ENCODE measurements around the gene CDHR2.

Gene CDHR2, protein sequence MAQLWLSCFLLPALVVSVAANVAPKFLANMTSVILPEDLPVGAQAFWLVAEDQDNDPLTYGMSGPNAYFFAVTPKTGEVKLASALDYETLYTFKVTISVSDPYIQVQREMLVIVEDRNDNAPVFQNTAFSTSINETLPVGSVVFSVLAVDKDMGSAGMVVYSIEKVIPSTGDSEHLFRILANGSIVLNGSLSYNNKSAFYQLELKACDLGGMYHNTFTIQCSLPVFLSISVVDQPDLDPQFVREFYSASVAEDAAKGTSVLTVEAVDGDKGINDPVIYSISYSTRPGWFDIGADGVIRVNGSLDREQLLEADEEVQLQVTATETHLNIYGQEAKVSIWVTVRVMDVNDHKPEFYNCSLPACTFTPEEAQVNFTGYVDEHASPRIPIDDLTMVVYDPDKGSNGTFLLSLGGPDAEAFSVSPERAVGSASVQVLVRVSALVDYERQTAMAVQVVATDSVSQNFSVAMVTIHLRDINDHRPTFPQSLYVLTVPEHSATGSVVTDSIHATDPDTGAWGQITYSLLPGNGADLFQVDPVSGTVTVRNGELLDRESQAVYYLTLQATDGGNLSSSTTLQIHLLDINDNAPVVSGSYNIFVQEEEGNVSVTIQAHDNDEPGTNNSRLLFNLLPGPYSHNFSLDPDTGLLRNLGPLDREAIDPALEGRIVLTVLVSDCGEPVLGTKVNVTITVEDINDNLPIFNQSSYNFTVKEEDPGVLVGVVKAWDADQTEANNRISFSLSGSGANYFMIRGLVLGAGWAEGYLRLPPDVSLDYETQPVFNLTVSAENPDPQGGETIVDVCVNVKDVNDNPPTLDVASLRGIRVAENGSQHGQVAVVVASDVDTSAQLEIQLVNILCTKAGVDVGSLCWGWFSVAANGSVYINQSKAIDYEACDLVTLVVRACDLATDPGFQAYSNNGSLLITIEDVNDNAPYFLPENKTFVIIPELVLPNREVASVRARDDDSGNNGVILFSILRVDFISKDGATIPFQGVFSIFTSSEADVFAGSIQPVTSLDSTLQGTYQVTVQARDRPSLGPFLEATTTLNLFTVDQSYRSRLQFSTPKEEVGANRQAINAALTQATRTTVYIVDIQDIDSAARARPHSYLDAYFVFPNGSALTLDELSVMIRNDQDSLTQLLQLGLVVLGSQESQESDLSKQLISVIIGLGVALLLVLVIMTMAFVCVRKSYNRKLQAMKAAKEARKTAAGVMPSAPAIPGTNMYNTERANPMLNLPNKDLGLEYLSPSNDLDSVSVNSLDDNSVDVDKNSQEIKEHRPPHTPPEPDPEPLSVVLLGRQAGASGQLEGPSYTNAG (N-terminal part only)

DNA sequence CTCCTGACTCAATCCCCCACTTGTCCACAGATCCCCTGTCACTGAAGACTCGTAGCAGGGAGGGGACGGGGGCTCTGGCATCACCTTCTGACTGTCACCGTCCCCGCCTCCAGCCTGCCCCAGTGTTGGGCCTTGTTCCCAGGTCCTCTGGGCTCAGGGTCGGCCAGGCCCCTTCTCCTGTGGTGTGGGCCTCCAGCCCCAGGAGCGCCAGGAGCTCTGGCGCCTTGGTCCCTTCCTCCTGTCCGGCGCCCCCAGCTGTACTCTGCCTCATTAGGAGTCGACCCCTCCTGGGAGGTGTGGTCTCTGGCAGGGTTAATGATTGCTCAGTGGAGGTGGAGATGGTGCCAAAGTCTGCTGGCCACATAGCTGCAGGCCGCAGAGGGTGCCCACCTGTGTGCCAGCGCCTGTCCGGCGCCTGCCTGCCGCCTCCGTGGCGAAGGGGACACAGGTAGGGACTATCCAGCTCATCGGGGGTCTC, at the start of gene CDHR2:
Gene CDHR2 (plus strand): TSS at position 376 of the 478 bp plus-strand sequence. CDS start 16,011 bp downstream, outside the sequence.
- H3K27ac ChIP-seq, result no peak within 1 kb of the TSS
- TF ChIP-seq, protein P1, sequence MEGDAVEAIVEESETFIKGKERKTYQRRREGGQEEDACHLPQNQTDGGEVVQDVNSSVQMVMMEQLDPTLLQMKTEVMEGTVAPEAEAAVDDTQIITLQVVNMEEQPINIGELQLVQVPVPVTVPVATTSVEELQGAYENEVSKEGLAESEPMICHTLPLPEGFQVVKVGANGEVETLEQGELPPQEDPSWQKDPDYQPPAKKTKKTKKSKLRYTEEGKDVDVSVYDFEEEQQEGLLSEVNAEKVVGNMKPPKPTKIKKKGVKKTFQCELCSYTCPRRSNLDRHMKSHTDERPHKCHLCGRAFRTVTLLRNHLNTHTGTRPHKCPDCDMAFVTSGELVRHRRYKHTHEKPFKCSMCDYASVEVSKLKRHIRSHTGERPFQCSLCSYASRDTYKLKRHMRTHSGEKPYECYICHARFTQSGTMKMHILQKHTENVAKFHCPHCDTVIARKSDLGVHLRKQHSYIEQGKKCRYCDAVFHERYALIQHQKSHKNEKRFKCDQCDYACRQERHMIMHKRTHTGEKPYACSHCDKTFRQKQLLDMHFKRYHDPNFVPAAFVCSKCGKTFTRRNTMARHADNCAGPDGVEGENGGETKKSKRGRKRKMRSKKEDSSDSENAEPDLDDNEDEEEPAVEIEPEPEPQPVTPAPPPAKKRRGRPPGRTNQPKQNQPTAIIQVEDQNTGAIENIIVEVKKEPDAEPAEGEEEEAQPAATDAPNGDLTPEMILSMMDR (IDR thresholded peaks at IDR 0.05), result no peak
- TF ChIP-seq ZFX (IDR thresholded peaks at IDR 0.05; ENCODE audit: borderline replicate concordance), result no peak

DNA sequence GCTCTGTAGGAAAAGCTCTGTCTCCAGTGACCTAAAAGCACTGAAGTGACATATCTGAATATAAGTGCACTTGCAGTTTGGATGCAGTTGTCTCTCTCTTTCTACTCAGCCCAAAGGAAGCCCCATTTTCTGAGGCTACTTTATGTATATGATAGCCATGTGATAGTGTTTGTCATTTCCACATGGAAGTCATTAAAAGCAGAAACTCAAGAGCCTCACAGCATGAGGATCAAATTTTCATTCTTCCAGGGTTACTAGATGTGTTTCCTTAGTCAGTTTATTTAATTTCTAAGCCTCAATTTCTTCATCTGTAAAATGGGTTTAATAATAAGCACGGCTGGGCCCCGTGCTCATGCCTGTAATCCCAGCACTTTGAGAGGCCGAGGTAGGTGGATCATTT, 48.6 kb upstream of the CDHR2 start:
- no peak overlapping the region for H3K27ac ChIP-seq

DNA sequence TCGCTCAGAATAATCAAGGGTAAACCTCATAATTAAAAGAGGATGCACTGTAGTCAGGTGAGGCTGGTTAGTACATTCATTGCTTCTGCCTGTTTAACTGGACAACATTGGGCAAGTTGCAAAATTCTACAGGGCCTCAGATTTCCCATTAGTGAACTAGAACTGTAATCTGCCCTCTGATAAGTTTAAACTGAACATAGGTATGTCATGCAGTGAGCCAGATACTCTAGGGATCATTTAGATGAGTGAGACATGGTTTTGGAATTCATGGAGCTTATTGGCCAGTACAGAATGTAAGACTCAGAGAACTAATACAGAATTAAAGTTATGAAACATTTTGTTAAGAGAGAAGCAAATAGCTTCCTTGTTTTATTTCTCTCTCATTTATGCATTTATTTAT, 47.8 kb upstream of the CDHR2 start:
- no peak overlapping the region for H3K27ac ChIP-seq
- TF ChIP-seq, protein P1 (IDR thresholded peaks at IDR 0.05), result no peak
- TF ChIP-seq ZFX (IDR thresholded peaks at IDR 0.05; ENCODE audit: borderline replicate concordance), result no peak

More for the DNA sequence above, 48.6 kb upstream of the CDHR2 start:
- no peak for TF ChIP-seq ZFX (IDR thresholded peaks at IDR 0.05; ENCODE audit: borderline replicate concordance)
- TF ChIP-seq, protein P1 (IDR thresholded peaks at IDR 0.05), result no peak

DNA sequence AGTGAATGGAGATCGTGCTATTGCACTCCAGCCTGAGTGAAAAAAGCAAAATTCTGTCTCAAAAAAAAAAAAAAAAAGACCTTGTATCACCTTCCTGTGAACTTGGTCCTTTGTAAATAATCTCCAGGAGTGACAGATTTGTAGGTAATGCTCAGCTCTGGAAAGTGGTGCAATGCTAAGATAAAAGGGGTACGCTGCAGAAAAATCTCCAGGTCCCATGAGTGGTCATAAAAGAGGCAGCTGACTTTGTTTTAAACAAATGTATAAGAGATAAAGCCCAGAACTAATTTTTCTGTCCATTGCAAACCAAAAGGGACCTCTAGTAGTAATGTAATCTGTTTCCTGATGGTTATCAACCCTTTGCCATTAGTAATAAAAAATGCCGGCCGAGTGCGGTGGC, 45.6 kb upstream of the CDHR2 start:
- TF ChIP-seq ZFX (IDR thresholded peaks at IDR 0.05; ENCODE audit: borderline replicate concordance), result no peak
- TF ChIP-seq, protein P1 (IDR thresholded peaks at IDR 0.05), result no peak
- H3K27ac ChIP-seq, result no peak overlapping the region

GRCh38 chr5:176507911-176508310, 41.2 kb upstream of the CDHR2 start:
- H3K27ac ChIP-seq, result no peak overlapping the region
- no peak for TF ChIP-seq ZFX (IDR thresholded peaks at IDR 0.05; ENCODE audit: borderline replicate concordance)
- TF ChIP-seq, protein P1 (IDR thresholded peaks at IDR 0.05), result no peak

DNA sequence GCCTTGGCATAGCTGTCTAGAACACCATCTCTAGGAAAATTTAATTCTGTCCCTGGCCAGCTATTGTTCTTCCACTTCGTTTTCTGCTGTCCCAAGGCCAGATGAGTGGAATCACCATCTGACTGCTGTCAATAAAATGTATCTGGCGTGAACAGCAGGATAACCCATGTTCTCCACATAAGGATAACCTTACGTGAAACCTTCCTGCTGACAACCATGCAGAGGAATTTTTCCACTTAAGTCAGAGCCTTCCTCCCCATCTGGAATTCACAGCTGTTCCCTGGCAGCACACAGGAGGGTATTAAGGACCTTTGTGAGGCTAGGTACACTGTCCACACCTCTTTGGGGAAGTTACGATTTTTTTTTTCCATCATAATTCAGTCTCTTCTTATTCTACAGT, 40.5 kb upstream of the CDHR2 start:
- H3K27ac ChIP-seq, result no peak overlapping the region
- no peak for TF ChIP-seq ZFX (IDR thresholded peaks at IDR 0.05; ENCODE audit: borderline replicate concordance)
- TF ChIP-seq, protein P1 (IDR thresholded peaks at IDR 0.05), result no peak
